PC-9 (cell line): Measurements from ENCODE around the gene UBE2G1. TPM values are rescaled to one million over a fixed set of nuclear protein-coding genes. Genes with fewer than 3 reads are reported as not detected.
A peak's percentile ranks its signal among the peaks of the same experiment; 100 is the strongest.

Experiments
- BruUV-seq: library from RNA; stranded (reverse); fragments of 400-500 nt; replicated peaks from 2 replicates; lab custom pipeline; 2021; lab: Mats Ljungman, UMichigan
- CTCF ChIA-PET: fragments of 300-600 bp; sonication (Branson Sonifier 250); formaldehyde crosslinking; loops from one replicate; lab custom pipeline; 2022; ENCODE audit warnings: antibody characterized with exemption; lab: Charles Lee
- POLR2A ChIA-PET: fragments of 300-600 bp; sonication (Branson Sonifier 250); formaldehyde crosslinking; loops from one replicate; lab custom pipeline; 2022; ENCODE audit warnings: antibody characterized with exemption; ENCODE audit not compliant: unreplicated experiment; lab: Charles Lee
- DNase-seq, 2 experiments: peaks; one replicate each; pipeline versions ENCODE4 v3.0.0 to v3.0.0-alpha.2; 2015 to 2022; ENCODE audit warnings: mixed read lengths in 1 of 2
- H2AFZ ChIP-seq: fragments of 200-600 bp; sonication (generic); 2 replicates; pipeline ENCODE4 v1.8.1; 2017; ENCODE audit warnings: antibody characterized with exemption
- H3F3A ChIP-seq: fragments of 200-600 bp; sonication (generic); 2 replicates; pipeline ENCODE4 v1.8.1; 2017; ENCODE audit warnings: antibody characterized with exemption, mild to moderate bottlenecking, low read depth; ENCODE audit not compliant: insufficient read depth
- H3K27ac ChIP-seq: fragments of 200-600 bp; sonication (generic); 2 replicates; pipeline ENCODE4 v1.6.1; 2016; ENCODE audit warnings: mixed run types
- H3K27me3 ChIP-seq: fragments of 200-600 bp; sonication (generic); 2 replicates; pipeline ENCODE4 v1.6.1; 2016; ENCODE audit warnings: low read depth, mixed run types; ENCODE audit not compliant: insufficient read depth
- H3K36me3 ChIP-seq: fragments of 200-600 bp; sonication (generic); 2 replicates; pipeline ENCODE4 v1.6.1; 2016; ENCODE audit warnings: low read depth, mixed run types
- H3K4me1 ChIP-seq: fragments of 200-600 bp; sonication (generic); replicated peaks from 2 replicates; pipeline ENCODE4 v1.6.1; 2016; ENCODE audit warnings: mixed run types; ENCODE audit not compliant: insufficient read depth
- H3K4me2 ChIP-seq: fragments of 200-600 bp; sonication (generic); 2 replicates; pipeline ENCODE4 v1.6.1; 2017; ENCODE audit warnings: mixed run types
- H3K4me3 ChIP-seq: fragments of 200-600 bp; sonication (generic); 2 replicates; pipeline ENCODE4 v1.6.1; 2016; ENCODE audit warnings: mixed run types
- H3K79me2 ChIP-seq: fragments of 200-600 bp; sonication (generic); 2 replicates; pipeline ENCODE4 v1.6.1; 2017; ENCODE audit warnings: low read depth, mixed run types
- H3K9me2 ChIP-seq: fragments of 200-600 bp; sonication (generic); 2 replicates; pipeline ENCODE4 v1.8.1; 2017; ENCODE audit warnings: mild to moderate bottlenecking; ENCODE audit not compliant: insufficient read depth
- H3K9me3 ChIP-seq: fragments of 200-600 bp; sonication (generic); 2 replicates; pipeline ENCODE4 v1.8.1; 2016; ENCODE audit warnings: low read depth; ENCODE audit not compliant: insufficient read depth
- H4K20me1 ChIP-seq: fragments of 200-600 bp; sonication (generic); 2 replicates; pipeline ENCODE4 v1.8.1; 2017; ENCODE audit not compliant: insufficient read depth
- CTCF ChIP-seq: fragments of 200-600 bp; sonication (generic); conservative IDR thresholded peaks from 2 replicates; pipeline ENCODE4 v1.6.1; 2017; ENCODE audit warnings: mixed run types, antibody characterized with exemption, mild to moderate bottlenecking, moderate library complexity
- EZH2 ChIP-seq: fragments of 200-600 bp; sonication (generic); IDR thresholded peaks from 2 replicates; pipeline ENCODE4 v1.8.0; 2017; ENCODE audit warnings: antibody characterized with exemption, low read depth
- intact Hi-C: fragments of 100-400 bp; cut with micrococcal nuclease; formaldehyde crosslinking; loops from one replicate; pipeline ENCODE4 v1.10.0; 2022; ENCODE audit not compliant: unreplicated experiment
- total RNA-seq: library from RNA; stranded (reverse); gene quantifications from 2 replicates; pipeline ENCODE4 v1.2.3, GENCODE V29; 2021

The UBE2G1 gene
- total RNA-seq, 1 experiment from 2014 or later = 111 TPM

- H3K79me2 ChIP-seq = no peaks in the 10 kb centered on the region
- no peaks in the 10 kb centered on the region for H4K20me1 ChIP-seq
- peaks cover 4% of the 10 kb centered on the region; the same call in 1 of the 2 replicates for H3K4me1 ChIP-seq
- ChIA-PET POLR2A (interaction anchor here (0.7 to 0.9 kb wide), 2 partner anchors 9 to 211 kb away, joined by 13 to 17 read pairs; no protein-coding TSS in a partner anchor), CTCF (interaction anchor here (0.6 to 1.0 kb wide), 6 partner anchors 22 to 563 kb away, joined by 3 to 20 read pairs (median 4); no protein-coding TSS in a partner anchor)
- H3K36me3 ChIP-seq = no peaks in the 10 kb centered on the region
- no peak for DNase-seq
- intact Hi-C loops = loop anchor here (5.0 kb wide), 2 partner anchors 149 to 549 kb away; partner anchors contain the start of gene ANKFY1
- H3K27me3 ChIP-seq = no peaks in the 10 kb centered on the region
- no peak overlapping the region for H3K27ac ChIP-seq
- no peak overlapping the region for H3K4me2 ChIP-seq
- no peak for TF ChIP-seq EZH2
- no peak for TF ChIP-seq CTCF
- no peak overlapping the region for H2AFZ ChIP-seq
- H3K9me2 ChIP-seq = no peaks in the 10 kb centered on the region
- H3K4me3 ChIP-seq = no peak overlapping the region
- BruUV-seq = no TSS peak
- no peaks in the 10 kb centered on the region for H3F3A ChIP-seq
- H3K9me3 ChIP-seq = no peaks in the 10 kb centered on the region
These were observed 44.7 kb upstream of the UBE2G1 start for GRCh38 chr17:4411201-4411600.

- Histone ChIP-seq H3K4me2 (no peak overlapping the region), H2AFZ (no peak overlapping the region), H3K9me2 (no peaks in the 10 kb centered on the region), H3K4me1 (peaks cover 4% of the 10 kb centered on the region; the same call in 1 of the 2 replicates), H3K36me3 (no peaks in the 10 kb centered on the region), H4K20me1 (no peaks in the 10 kb centered on the region), H3K27ac (no peak overlapping the region), H3F3A (no peaks in the 10 kb centered on the region), H3K9me3 (no peaks in the 10 kb centered on the region), H3K79me2 (no peaks in the 10 kb centered on the region), H3K27me3 (no peaks in the 10 kb centered on the region), H3K4me3 (no peak overlapping the region)
- TF ChIP-seq CTCF = no peak
- no peak for TF ChIP-seq EZH2
- DNase-seq = no peak
- POLR2A ChIA-PET = no interaction called here
- no TSS peak for BruUV-seq
- intact Hi-C loops = loop anchor here (5.0 kb wide), 3 partner anchors 42 to 547 kb away; partner anchors contain the start of genes ANKFY1 and UBE2G1
- CTCF ChIA-PET = interaction anchor here (0.6 kb wide), 1 partner anchor 46 kb away, joined by 13 read pairs; no protein-coding TSS in a partner anchor
These were observed 43.2 kb upstream of the UBE2G1 start for GRCh38 chr17:4409659-4410058.

GRCh38 chr17:4407851-4408250, 41.4 kb upstream of the UBE2G1 start:
- Histone ChIP-seq H3K4me2 (no peak overlapping the region), H3K4me3 (no peak overlapping the region)

More at GRCh38 chr17:4407851-4408250, 41.4 kb upstream of the UBE2G1 start:
- H3K9me2 ChIP-seq = no peaks in the 10 kb centered on the region
- DNase-seq = peak; percentile 48 to 82
- BruUV-seq = no TSS peak
- no peak for TF ChIP-seq CTCF
- no peak for TF ChIP-seq EZH2
- H3K36me3 ChIP-seq = no peaks in the 10 kb centered on the region
- 0 out of 2 replicates have a peak overlapping the region, but pooled peaks have one; percentile 6 for H3K27ac ChIP-seq
- CTCF ChIA-PET = no interaction called here
- no peaks in the 10 kb centered on the region for H3K9me3 ChIP-seq
- POLR2A ChIA-PET = no interaction called here
- H3K79me2 ChIP-seq = no peaks in the 10 kb centered on the region
- no peaks in the 10 kb centered on the region for H3F3A ChIP-seq
- intact Hi-C loops = loop anchor here (5.0 kb wide), 1 partner anchor 41 kb away; the partner anchor contains the start of gene UBE2G1
- no peaks in the 10 kb centered on the region for H3K27me3 ChIP-seq
- H3K4me1 ChIP-seq = peaks cover 4% of the 10 kb centered on the region; the same call in 1 of the 2 replicates
- H4K20me1 ChIP-seq = no peaks in the 10 kb centered on the region
- no peak overlapping the region for H2AFZ ChIP-seq
